Uterus (tissue), 2 donors: ENCODE measurements around the gene KDM1B.

Source experiments
- CTCF ChIP-seq, 4 experiments: fragments of 200-600 bp in 2 of 4; fragments of 450-650 bp in 2 of 4; sonication (generic) in 2 of 4; IDR thresholded peaks; one replicate each; pipeline ENCODE4 v1.5.1; 2016 to 2019; ENCODE audit warnings: antibody characterized with exemption in 4 of 4, mild to moderate bottlenecking in 2 of 4, moderate library complexity in 1 of 4
- POLR2A ChIP-seq, 2 donors: fragments of 450-650 bp; IDR thresholded peaks; one replicate each; pipeline ENCODE4 v1.6.1; 2016; ENCODE audit warnings: antibody characterized with exemption in 2 of 2, mild to moderate bottlenecking in 1 of 2, moderate library complexity in 1 of 2

DNA sequence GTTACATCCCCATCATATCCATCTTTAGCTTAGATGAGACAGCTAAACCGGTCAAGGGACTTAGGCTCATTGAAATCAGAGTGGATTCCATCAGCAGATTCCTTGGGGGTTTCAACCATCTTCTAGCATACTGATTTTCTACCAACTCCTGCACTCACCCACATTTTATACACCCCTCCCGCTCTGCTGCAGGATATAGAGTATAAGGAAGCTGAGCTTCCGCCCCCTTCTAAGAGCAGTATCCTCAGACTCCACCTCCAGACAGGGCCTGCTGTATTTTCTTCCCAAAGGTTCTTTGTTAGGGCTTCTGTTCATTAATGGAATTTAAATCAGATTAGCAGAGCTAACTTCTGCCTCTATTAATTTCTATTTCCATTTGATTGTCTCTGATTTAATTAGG lies 22.9 kb upstream of the KDM1B start:
- TF ChIP-seq POLR2A (IDR thresholded peaks at IDR 0.05): no peak
- TF ChIP-seq CTCF (IDR thresholded peaks at IDR 0.05): no peak
